Right cardiac atrium (tissue), 5 donors: Measurements from ENCODE around the gene RAP1A. TPM values are rescaled to one million over a fixed set of nuclear protein-coding genes. Genes with fewer than 3 reads are reported as not detected.
A peak's percentile ranks its signal among the peaks of the same experiment; 100 is the strongest.

ENCODE experiments used
- ATAC-seq, 2 donors: fragments of 200-7000 bp; cut with Tn5 transposase; one replicate each; pipeline versions ENCODE4 v1.8.0 to v1.9.1; 2020; ENCODE audit warnings: moderate library complexity in 2 of 2, mild to moderate bottlenecking in 1 of 2
- DNase-seq, 3 donors: peaks; one replicate each; pipeline ENCODE4 v3.0.0-alpha.2; 2020
- H3K27ac ChIP-seq: one replicate; pipeline ENCODE4 v1.5.1; 2013; ENCODE audit warnings: mild to moderate bottlenecking, low read length, control low read depth, moderate library complexity
- H3K27me3 ChIP-seq: one replicate; pipeline ENCODE4 v1.6.1; 2013; ENCODE audit not compliant: control insufficient read depth, insufficient read depth
- H3K4me1 ChIP-seq: one replicate; pipeline ENCODE4 v1.6.1; 2013; ENCODE audit warnings: low read length; ENCODE audit not compliant: control insufficient read depth, insufficient read depth
- H3K4me3 ChIP-seq: one replicate; pipeline ENCODE4 v1.5.1; 2013; ENCODE audit warnings: low read length, control low read depth
- H3K9me3 ChIP-seq: one replicate; pipeline ENCODE4 v1.6.1; 2013; ENCODE audit warnings: low read length; ENCODE audit not compliant: control insufficient read depth
- WGBS: extraction: QIAGEN DNeasy Blood & Tissue Kit; methylation state at CpG from one replicate; pipeline ENCODE4 v1.1.7; 2013; 5-methylcytosine and 5-hydroxymethylcytosine counted together
- intact Hi-C, 4 donors: fragments of 100-400 bp; cut with DNase I; formaldehyde crosslinking; loops; one replicate each; pipeline versions ENCODE4 v1.11.0 to v1.14.0; 2022 to 2023
- polyA plus RNA-seq: library from polyadenylated mRNA; stranded (reverse); fragments of 200-250 nt; gene quantifications from one replicate; pipeline ENCODE4 v1.2.3, GENCODE V29; 2013
- total RNA-seq, 4 donors: library from RNA; stranded (reverse); fragmentation: NEBNext Ultra II Directional; extraction: Animal tissue kit (Norgen Biotek cat#: 25700); gene quantifications; one replicate each; pipeline ENCODE4 v1.2.1, GENCODE V29; 2021
- donor health status: healthy with polysubstance abuse.
- donor health status: DM: no; HTN: yes; CAD: no.
- donor health status: DM: no; HTN: no; CAD: no.
- donor health status: DM: no; HTN: yes; CAD: no; lungs with severe emphysema.
- donor health status: DM: yes; HTN: yes; CAD: no.

The RAP1A gene
- total and polyA plus RNA-seq, 5 donors = 104 to 128 (median 110) TPM

DNA sequence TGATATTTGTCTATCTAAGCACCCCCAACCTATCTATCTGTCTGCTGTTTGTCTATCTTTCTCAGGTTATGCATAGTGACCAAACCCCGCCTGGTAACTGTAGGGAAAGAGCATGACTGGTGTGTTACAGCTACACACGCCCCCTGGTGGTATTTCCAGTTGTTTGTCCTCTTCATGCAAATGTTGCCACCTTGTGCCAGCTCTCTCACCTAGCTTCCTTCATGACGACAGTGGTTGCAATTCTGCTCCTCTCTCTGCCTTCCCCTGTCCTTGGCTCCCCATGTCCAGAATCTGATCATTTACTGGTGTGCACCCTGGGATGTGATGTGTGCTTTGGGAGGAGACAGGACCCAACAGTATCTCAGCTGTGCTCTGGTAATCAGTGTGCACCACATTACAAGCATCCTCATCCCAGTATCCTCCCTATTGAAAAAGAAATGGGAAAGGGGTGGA lies 127.7 kb downstream of the RAP1A start:
- intact Hi-C loops = loop anchor here in 1 of 4 donors (5.0 kb wide), 1 partner anchor 35 kb away; no protein-coding TSS in a partner anchor
- H3K4me3 ChIP-seq = no peak overlapping the region
- DNase-seq (peak in 2 of 3 donors; percentile 52 to 63), ATAC-seq (peak; percentile 20 to 52)
- 52% methylated on average over 3 of the region's 3 CpGs for WGBS
- no peak overlapping the region for H3K27ac ChIP-seq
- H3K4me1 ChIP-seq = peaks cover 8% of the 10 kb centered on the region
- H3K27me3 ChIP-seq = no peaks in the 10 kb centered on the region
- H3K9me3 ChIP-seq = no peaks in the 10 kb centered on the region

DNA sequence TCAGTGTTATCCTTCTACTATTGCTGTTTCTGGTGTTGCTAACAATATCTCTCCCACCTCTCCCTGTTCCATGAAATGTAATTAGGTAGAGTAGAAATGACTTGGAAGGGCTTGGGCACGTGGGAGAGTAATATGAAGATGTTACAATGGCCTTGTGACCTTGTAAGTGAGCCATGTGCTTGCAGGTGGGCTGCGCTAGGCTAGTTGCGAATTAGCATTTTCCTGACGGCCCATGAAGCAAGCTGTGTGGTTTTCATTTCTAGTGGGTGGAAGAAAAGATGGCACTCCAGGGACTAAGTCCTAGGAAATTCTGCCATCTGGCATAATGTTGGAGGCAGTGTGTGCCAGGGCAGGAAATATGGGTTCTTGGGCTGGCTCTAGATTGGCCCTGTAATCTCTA lies 128.4 kb downstream of the RAP1A start:
- DNase-seq (no peak), ATAC-seq (no peak)
- Histone ChIP-seq H3K27ac (no peak overlapping the region), H3K4me1 (peaks cover 8% of the 10 kb centered on the region), H3K4me3 (no peak overlapping the region), H3K27me3 (no peaks in the 10 kb centered on the region), H3K9me3 (no peaks in the 10 kb centered on the region)
- 85% methylated on average over 4 of the region's 4 CpGs for WGBS
- intact Hi-C loops = loop anchor here in 1 of 4 donors (5.0 kb wide), 1 partner anchor 36 kb away; no protein-coding TSS in a partner anchor

DNA sequence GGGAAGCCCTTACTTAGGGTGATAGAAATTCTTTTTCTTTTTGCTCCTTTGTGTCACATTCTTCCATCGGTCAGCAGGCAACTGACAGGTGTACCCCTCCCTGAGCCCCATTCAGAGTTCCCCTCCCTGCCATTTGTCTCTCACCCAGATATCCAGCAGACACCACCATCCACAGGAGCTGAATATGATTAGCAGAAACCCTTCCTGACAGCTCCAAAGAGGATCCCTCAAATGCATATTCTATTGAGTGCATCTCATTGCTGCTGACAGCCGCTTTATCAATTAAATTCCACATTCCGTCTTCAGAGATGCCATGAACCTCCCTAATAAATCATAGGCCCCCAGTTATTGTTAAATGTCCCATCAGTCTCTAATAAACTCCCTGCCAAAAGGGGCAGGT lies 130.0 kb downstream of the RAP1A start:
- no peak for DNase-seq
- Histone ChIP-seq H3K4me3 (no peak overlapping the region), H3K9me3 (no peaks in the 10 kb centered on the region), H3K4me1 (peaks cover 5% of the 10 kb centered on the region), H3K27ac (no peak overlapping the region), H3K27me3 (no peaks in the 10 kb centered on the region)
- ATAC-seq = no peak
- 85% methylated on average over 3 of the region's 3 CpGs for WGBS
- intact Hi-C loops = loop anchor here in 3 of 4 donors (5.0 to 10.0 kb wide), 3 partner anchors 32 to 265 kb away; no protein-coding TSS in a partner anchor

DNA sequence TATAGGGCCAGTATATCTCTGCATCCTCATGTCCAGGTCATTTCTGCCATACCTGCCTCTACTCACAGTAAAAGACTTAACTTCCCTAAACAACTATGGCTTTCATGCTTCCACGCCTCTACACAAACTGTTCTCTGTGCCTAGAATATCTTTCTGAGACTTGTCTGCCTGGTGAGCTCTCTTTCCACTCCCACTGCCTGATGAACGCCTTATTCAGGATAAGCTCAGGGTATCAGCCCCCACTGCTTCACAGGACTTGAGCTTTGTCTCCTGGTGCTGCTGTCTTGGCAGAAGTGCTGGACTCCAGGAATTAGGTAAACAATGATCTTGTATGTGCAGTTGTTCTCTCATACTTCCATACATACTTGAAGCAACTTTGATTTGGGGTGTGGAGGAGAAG lies 131.3 kb downstream of the RAP1A start:
- intact Hi-C loops = loop anchor here in 2 of 4 donors (5.0 to 10.0 kb wide), 2 partner anchors 34 to 266 kb away; no protein-coding TSS in a partner anchor
- Histone ChIP-seq H3K27ac (no peak overlapping the region), H3K9me3 (no peaks in the 10 kb centered on the region), H3K27me3 (no peaks in the 10 kb centered on the region), H3K4me1 (peaks cover 4% of the 10 kb centered on the region), H3K4me3 (no peak overlapping the region)
- 66% methylated on average over 2 of the region's 2 CpGs for WGBS
- DNase-seq = no peak
- no peak for ATAC-seq

DNA sequence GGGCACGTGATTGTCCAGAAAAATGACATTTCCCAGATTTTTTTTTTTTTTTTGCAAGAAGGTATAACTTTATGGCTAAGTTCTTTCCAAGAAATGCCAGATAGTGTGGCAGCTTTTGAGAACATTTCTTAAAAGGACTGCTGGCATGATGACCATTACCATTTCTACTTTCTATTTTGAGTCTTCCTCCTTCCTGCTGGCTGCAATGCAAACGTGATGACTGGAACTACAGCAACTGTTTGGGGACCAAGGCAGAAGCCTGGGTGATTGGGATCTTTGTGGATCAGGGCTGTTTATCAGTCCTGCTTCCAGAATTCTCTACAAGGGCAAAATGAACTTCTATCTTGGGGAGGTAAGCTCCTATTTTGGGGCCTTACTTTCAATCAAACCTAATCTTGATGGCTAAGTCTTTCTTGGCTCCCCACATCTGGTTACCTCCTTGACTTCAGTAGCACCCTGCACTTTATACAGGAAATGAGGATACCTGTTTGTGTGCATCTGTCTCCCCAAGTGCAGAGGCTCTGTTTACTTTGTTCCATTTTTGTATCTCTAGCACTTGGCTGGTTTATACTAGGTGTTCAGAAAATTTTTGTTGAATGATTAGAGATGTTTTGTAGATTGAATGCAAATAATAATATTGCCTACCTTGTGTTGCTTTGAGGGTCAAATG lies 132.5 kb downstream of the RAP1A start:
- Histone ChIP-seq H3K27ac (no peak overlapping the region), H3K4me1 (peaks cover 2% of the 10 kb centered on the region), H3K27me3 (no peaks in the 10 kb centered on the region), H3K4me3 (no peak overlapping the region), H3K9me3 (no peaks in the 10 kb centered on the region)
- DNase-seq (no peak), ATAC-seq (no peak)
- WGBS = 44% methylated on average over 2 of the region's 2 CpGs
- intact Hi-C loops = loop anchor here in 2 of 4 donors (5.0 to 10.0 kb wide), 2 partner anchors 35 to 267 kb away; no protein-coding TSS in a partner anchor

DNA sequence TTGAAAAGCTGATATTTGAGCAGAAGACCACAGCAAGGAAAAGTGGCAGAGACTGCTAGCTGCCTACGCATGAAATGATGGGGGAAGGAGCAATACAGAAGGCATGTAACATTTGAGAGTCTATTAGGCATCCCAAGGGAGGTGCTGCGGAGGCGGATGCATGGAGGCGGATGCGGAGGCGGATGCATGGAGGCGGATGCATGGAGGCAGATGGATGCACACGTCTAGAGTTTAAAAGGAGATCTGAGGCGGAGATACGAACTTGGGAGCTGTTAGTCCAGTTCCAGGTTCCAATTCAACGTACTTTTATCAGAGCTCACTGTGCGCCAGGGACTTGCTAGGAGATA lies 135.4 kb downstream of the RAP1A start:
- peak overlapping the region; percentile 63 for H3K4me3 ChIP-seq
- under 1% methylated on average over 12 of the region's 12 CpGs for WGBS
- intact Hi-C loops = loop anchor here in 2 of 4 donors (5.0 to 10.0 kb wide), 2 partner anchors 38 to 270 kb away; no protein-coding TSS in a partner anchor
- no peaks in the 10 kb centered on the region for H3K27me3 ChIP-seq
- ATAC-seq (peak; percentile 12 to 51), DNase-seq (peak; percentile 58 to 78 (median 74))
- no peaks in the 10 kb centered on the region for H3K9me3 ChIP-seq
- peak overlapping the region; percentile 86 for H3K27ac ChIP-seq
- no peaks in the 10 kb centered on the region for H3K4me1 ChIP-seq

DNA sequence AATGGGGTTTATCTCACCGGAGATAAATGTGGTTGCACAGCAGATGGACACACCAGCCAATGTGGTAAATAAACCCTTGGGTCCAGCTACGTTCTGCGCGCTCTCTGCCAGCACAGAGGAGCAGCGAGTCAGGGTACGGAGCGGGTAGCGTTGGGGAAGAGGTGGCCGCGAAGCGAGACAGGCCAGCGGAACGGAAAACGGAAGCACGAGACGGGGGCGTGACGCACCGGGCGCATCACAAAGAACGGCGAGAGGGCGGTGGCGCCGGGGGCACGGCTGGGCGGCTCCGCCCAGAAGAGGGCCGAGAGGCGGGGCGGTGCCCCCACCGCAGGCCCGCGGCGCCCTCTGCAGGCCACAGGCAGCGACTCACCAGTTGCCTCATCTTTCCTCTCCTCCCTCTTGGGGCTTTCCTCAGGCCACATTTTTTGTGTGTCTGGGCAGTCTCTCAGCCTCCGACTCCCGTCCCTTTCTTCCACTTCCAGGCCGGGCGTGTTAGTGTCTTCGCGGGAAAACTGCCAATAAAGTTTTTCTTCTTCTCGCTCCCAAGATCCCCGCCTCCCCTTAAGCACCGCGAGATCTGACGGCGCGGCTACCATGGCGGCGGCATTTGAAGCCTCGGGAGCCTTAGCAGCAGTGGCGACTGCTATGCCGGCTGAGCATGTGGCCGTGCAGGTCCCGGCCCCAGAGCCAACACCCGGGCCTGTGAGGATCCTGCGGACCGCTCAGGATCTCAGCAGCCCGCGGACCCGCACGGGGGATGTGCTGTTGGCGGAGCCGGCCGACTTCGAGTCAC lies 135.9 kb downstream of the RAP1A start, which contains the start of gene DDX20:
TSS of gene DDX20 (plus strand) at position 571 of the 793 bp plus-strand sequence. CDS start at position 595, 24 bp downstream.
- Histone ChIP-seq H3K27me3 (no peaks in the 10 kb centered on the region), H3K4me1 (no peaks in the 10 kb centered on the region), H3K9me3 (no peaks in the 10 kb centered on the region), H3K27ac (peak within 1 kb of the TSS; percentile 88), H3K4me3 (peak within 1 kb of the TSS; percentile 63)
- ATAC-seq (peak; percentile 97 to 98), DNase-seq (peak; percentile 93 to 97 (median 97))
- intact Hi-C loops = loop anchor here in 1 of 4 donors (10.0 kb wide), 1 partner anchor 271 kb away; no protein-coding TSS in a partner anchor
- WGBS = under 1% methylated on average over 67 of the region's 67 CpGs

DNA sequence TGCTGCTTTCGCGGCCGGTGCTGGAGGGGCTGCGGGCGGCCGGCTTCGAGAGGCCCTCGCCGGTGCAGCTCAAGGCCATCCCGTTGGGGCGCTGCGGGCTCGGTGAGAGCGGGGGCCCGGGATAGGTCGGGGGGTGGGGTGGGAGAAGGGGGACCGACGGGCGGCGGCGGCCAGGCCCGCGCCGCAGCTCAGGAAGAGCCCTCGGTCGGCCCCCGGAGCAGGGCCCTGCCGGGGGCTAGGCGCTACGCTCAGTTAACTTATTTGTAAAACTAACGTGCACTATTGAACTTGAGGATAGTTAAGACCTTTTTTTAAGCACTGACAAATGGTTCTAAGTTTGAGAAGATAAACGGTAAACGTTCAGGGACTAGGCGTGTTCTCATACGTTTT lies 136.5 kb downstream of the RAP1A start:
- Histone ChIP-seq H3K9me3 (no peaks in the 10 kb centered on the region), H3K27ac (no peak overlapping the region), H3K27me3 (no peaks in the 10 kb centered on the region), H3K4me3 (peak overlapping the region; percentile 63), H3K4me1 (no peaks in the 10 kb centered on the region)
- no peak for DNase-seq
- under 1% methylated on average over 35 of the region's 35 CpGs for WGBS
- intact Hi-C loops = loop anchor here in 1 of 4 donors (10.0 kb wide), 1 partner anchor 271 kb away; no protein-coding TSS in a partner anchor
- peak in 1 of 2 donors; percentile 59 for ATAC-seq

DNA sequence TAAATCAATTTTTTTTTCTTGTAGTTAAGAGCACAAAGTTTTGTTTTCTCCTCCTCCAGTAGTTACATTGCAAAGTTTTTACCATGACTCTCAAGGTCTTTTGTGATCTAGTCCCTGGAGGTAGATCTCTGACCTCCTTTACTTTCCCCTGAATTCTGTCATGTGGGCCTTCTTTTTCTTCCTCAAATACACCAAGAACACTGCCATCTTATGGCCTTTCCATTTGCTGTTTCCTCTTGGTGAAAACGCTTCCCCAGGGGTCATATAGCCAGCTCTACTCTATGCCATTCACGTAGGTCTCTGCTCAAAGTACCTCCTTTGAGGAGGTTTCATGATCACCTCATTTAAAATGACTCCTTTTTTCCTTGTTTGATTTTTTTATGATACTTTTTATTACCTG lies 138.8 kb downstream of the RAP1A start:
- 58% methylated on average over 2 of the region's 2 CpGs for WGBS
- H3K27me3 ChIP-seq = no peaks in the 10 kb centered on the region
- H3K4me3 ChIP-seq = no peak overlapping the region
- no peak for DNase-seq
- intact Hi-C loops = loop anchor here in 1 of 4 donors (10.0 kb wide), 1 partner anchor 274 kb away; no protein-coding TSS in a partner anchor
- no peaks in the 10 kb centered on the region for H3K4me1 ChIP-seq
- H3K9me3 ChIP-seq = no peaks in the 10 kb centered on the region
- no peak for ATAC-seq
- no peak overlapping the region for H3K27ac ChIP-seq

DNA sequence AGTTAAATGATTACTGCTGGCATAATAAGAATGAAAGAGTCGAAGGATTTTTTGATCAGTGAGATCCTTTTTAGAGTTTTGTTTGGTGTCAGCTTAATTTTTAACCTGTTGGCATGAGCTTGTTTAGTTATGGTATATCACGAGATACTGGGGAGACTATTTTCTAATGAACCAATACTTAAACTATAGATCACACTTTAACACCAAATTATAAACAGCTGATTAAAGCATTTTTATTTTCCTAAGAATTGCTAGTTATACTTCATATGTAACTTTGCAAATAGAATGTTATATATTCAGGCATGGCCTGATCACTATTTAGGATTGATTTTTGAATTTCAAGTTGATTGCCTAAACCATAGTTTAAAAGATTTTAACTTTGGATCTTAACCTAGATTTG lies 142.1 kb downstream of the RAP1A start:
- ATAC-seq = no peak
- intact Hi-C loops = loop anchor here in 2 of 4 donors (10.0 kb wide), 2 partner anchors 47 to 277 kb away; no protein-coding TSS in a partner anchor
- Histone ChIP-seq H3K27me3 (no peaks in the 10 kb centered on the region), H3K9me3 (no peaks in the 10 kb centered on the region), H3K27ac (no peak overlapping the region), H3K4me1 (no peaks in the 10 kb centered on the region), H3K4me3 (no peak overlapping the region)
- 91% methylated on average over 2 of the region's 2 CpGs for WGBS
- no peak for DNase-seq
